Colonic mucosa (tissue), 4 donors: Measurements from ENCODE around the gene RAB11FIP3. TPM values are rescaled to one million over a fixed set of nuclear protein-coding genes. Genes with fewer than 3 reads are reported as not detected.
"Not testable (repeated sequence)": the region's sequence is repeated elsewhere in the genome, so short reads cannot be mapped to it uniquely, and the experiment has no call there.

Experiments
- DNase-seq: peaks from one replicate; pipeline ENCODE4 v3.0.0-alpha.2; 2020
- H3K27ac ChIP-seq: fragments of 200-600 bp; one replicate; pipeline ENCODE4 v1.8.0; 2021
- H3K27me3 ChIP-seq: fragments of 200-600 bp; one replicate; pipeline ENCODE4 v1.8.0; 2021
- H3K36me3 ChIP-seq: fragments of 200-600 bp; one replicate; pipeline ENCODE4 v1.8.0; 2021
- H3K4me1 ChIP-seq: fragments of 200-600 bp; one replicate; pipeline ENCODE4 v1.8.0; 2021; ENCODE audit warnings: mild to moderate bottlenecking
- H3K4me3 ChIP-seq: fragments of 200-600 bp; one replicate; pipeline ENCODE4 v1.8.0; 2021
- H3K9ac ChIP-seq, 2 donors: one replicate each; pipeline ENCODE4 v1.7.0; 2013; ENCODE audit warnings: control low read depth in 2 of 2, low read depth in 2 of 2, low read length in 2 of 2
- H3K9me3 ChIP-seq: fragments of 200-600 bp; one replicate; pipeline ENCODE4 v1.8.0; 2021
- CTCF ChIP-seq: fragments of 200-600 bp; IDR thresholded peaks from one replicate; pipeline ENCODE4 v1.8.0; 2022; ENCODE audit warnings: antibody characterized with exemption, mild to moderate bottlenecking
- intact Hi-C: fragments of 100-400 bp; cut with DNase I; formaldehyde crosslinking; loops from one replicate; pipeline ENCODE4 v1.14.1; 2022
- total RNA-seq, 2 donors: library from RNA; stranded (reverse); fragmentation: NEBNext Ultra II Directional in 1 of 2; extraction: Animal tissue kit (Norgen Biotek cat#: 25700) in 1 of 2; gene quantifications; one replicate each; pipeline ENCODE4 v1.2.1, GENCODE V29; 2021
- donor health status: healthy.
- donor health status: DM: no; HTN: no; CAD: no.
- donor health status: DM: no; HTN: no; CAD: no.

The RAB11FIP3 gene
- total RNA-seq, 2 donors from 2014 or later, result 20.9 to 22.3 TPM

- no peaks in the 10 kb centered on the region for H3K9me3 ChIP-seq
- no peaks in the 10 kb centered on the region for H3K27me3 ChIP-seq
- H3K36me3 ChIP-seq, result no peaks in the 10 kb centered on the region
- H3K9ac ChIP-seq, result no peak overlapping the region
- no peak for DNase-seq
- H3K4me3 ChIP-seq, result no peak overlapping the region
- intact Hi-C loops, result no loop called here
- H3K4me1 ChIP-seq, result no peaks in the 10 kb centered on the region
- H3K27ac ChIP-seq, result no peak overlapping the region
- TF ChIP-seq CTCF, result no peak
Observed at GRCh38 chr16:459761-460160, 34.3 kb downstream of the RAB11FIP3 start.

- TF ChIP-seq CTCF, result no peak
- no peaks in the 10 kb centered on the region for H3K9me3 ChIP-seq
- H3K4me1 ChIP-seq, result no peaks in the 10 kb centered on the region
- intact Hi-C loops, result no loop called here
- no peaks in the 10 kb centered on the region for H3K36me3 ChIP-seq
- H3K27me3 ChIP-seq, result no peaks in the 10 kb centered on the region
- no peak overlapping the region for H3K4me3 ChIP-seq
- H3K27ac ChIP-seq, result no peak overlapping the region
- no peak for DNase-seq
- no peak overlapping the region for H3K9ac ChIP-seq
Observed at GRCh38 chr16:460787-461186, 35.3 kb downstream of the RAB11FIP3 start.

GRCh38 chr16:463071-463470, 37.6 kb downstream of the RAB11FIP3 start:
- no peaks in the 10 kb centered on the region for H3K4me1 ChIP-seq
- no peaks in the 10 kb centered on the region for H3K27me3 ChIP-seq
- intact Hi-C loops, result no loop called here
- no peak overlapping the region for H3K27ac ChIP-seq
- no peak for TF ChIP-seq CTCF
- no peaks in the 10 kb centered on the region for H3K9me3 ChIP-seq
- no peak overlapping the region for H3K9ac ChIP-seq
- no peaks in the 10 kb centered on the region for H3K36me3 ChIP-seq
- no peak overlapping the region for H3K4me3 ChIP-seq
- no peak for DNase-seq

- no peak for TF ChIP-seq CTCF
- DNase-seq, result no peak
- H3K36me3 ChIP-seq, result no peaks in the 10 kb centered on the region
Observed at GRCh38 chr16:466651-467050, 41.2 kb downstream of the RAB11FIP3 start.

GRCh38 chr16:467249-467871, 41.9 kb downstream of the RAB11FIP3 start:
- H3K27ac ChIP-seq, H3K27me3 ChIP-seq, H3K4me3 ChIP-seq, H3K4me1 ChIP-seq, DNase-seq, H3K9me3 ChIP-seq, intact Hi-C loops, H3K36me3 ChIP-seq, H3K9ac ChIP-seq: not testable (repeated sequence)

More at GRCh38 chr16:466651-467050, 41.2 kb downstream of the RAB11FIP3 start:
- Histone ChIP-seq H3K9me3 (no peaks in the 10 kb centered on the region), H3K27me3 (no peaks in the 10 kb centered on the region), H3K27ac (no peak overlapping the region), H3K4me3 (no peak overlapping the region), H3K9ac (no peak overlapping the region), H3K4me1 (no peaks in the 10 kb centered on the region)
- intact Hi-C loops, result no loop called here

GRCh38 chr16:468068-468821, 42.8 kb downstream of the RAB11FIP3 start:
- TF ChIP-seq CTCF, result no peak
- Histone ChIP-seq H3K4me1 (no peaks in the 10 kb centered on the region), H3K36me3 (no peaks in the 10 kb centered on the region), H3K9me3 (no peaks in the 10 kb centered on the region), H3K9ac (no peak overlapping the region), H3K27me3 (no peaks in the 10 kb centered on the region), H3K27ac (no peak overlapping the region), H3K4me3 (no peak overlapping the region)
- no peak for DNase-seq
- intact Hi-C loops, result no loop called here

- H3K36me3 ChIP-seq, DNase-seq, H3K9ac ChIP-seq, H3K27ac ChIP-seq, H3K9me3 ChIP-seq, H3K27me3 ChIP-seq, H3K4me1 ChIP-seq, intact Hi-C loops, H3K4me3 ChIP-seq: not testable (repeated sequence)
Observed at GRCh38 chr16:469459-469858, 44.0 kb downstream of the RAB11FIP3 start.
